Tibial nerve (tissue), 4 donors: ENCODE measurements around the gene PYROXD2.

Source experiments
- EP300 ChIP-seq, 2 donors: sonication (generic); formaldehyde crosslinking; IDR thresholded peaks; one replicate each; pipeline ENCODE4 v1.6.1; 2017; ENCODE audit warnings: antibody characterized with exemption in 2 of 2, mild to moderate bottlenecking in 1 of 2
- POLR2A ChIP-seq, 2 donors: fragments of 450-650 bp; IDR thresholded peaks; one replicate each; pipeline ENCODE4 v1.6.1; 2017; ENCODE audit warnings: antibody characterized with exemption in 2 of 2, mild to moderate bottlenecking in 2 of 2, moderate library complexity in 2 of 2
- TF ChIP-seq, protein P1 (sequence below), 5 experiments: fragments of 200-600 bp in 3 of 5; fragments of 450-650 bp in 2 of 5; sonication (generic) in 3 of 5; IDR thresholded peaks; one replicate each; pipeline ENCODE4 v1.5.1; 2016 to 2019; ENCODE audit warnings: antibody characterized with exemption in 5 of 5, mild to moderate bottlenecking in 3 of 5, moderate library complexity in 2 of 5

DNA sequence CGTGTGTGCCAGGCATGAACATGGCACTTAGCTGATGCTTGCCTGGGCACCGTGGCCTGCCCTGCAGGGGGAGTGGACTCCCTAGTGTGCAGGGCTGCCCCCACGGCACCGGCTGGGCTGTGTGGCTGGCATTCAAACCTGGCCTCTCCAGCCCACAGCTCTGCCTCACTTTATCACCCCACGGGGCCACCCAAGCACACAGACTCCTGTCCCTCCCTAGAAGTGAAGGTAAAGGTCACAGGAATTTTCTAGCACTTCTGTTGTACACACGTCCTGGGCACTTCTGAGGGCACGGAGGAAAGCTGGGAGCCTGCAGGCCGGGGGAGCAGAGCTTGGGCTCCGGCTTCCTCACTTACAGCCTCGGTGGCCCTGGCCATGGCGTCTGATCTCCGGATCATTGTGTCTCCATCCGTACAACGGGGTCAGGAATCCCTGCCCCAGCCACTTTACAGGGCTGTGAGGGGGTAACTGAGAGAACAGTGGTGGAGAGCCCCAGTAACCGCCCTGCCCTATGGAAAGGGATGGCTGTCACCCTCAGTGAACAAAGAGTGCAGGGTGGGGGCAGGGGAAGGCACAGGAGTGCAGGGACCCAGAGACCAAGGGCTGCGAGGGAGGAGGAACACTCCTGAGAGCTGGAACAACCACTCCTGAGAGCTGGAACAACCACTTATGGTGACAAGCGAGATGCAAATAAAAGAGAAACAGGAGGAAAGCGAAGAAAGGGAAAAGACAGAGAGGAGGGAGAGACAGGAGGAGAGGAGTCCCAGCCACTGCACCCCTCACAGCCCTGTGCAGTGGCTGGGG lies 3.9 kb upstream of the PYROXD2 start:
- TF ChIP-seq, protein P1, sequence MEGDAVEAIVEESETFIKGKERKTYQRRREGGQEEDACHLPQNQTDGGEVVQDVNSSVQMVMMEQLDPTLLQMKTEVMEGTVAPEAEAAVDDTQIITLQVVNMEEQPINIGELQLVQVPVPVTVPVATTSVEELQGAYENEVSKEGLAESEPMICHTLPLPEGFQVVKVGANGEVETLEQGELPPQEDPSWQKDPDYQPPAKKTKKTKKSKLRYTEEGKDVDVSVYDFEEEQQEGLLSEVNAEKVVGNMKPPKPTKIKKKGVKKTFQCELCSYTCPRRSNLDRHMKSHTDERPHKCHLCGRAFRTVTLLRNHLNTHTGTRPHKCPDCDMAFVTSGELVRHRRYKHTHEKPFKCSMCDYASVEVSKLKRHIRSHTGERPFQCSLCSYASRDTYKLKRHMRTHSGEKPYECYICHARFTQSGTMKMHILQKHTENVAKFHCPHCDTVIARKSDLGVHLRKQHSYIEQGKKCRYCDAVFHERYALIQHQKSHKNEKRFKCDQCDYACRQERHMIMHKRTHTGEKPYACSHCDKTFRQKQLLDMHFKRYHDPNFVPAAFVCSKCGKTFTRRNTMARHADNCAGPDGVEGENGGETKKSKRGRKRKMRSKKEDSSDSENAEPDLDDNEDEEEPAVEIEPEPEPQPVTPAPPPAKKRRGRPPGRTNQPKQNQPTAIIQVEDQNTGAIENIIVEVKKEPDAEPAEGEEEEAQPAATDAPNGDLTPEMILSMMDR (IDR thresholded peaks at IDR 0.05), result no peak
- no peak for TF ChIP-seq POLR2A (IDR thresholded peaks at IDR 0.05)
- TF ChIP-seq EP300 (IDR thresholded peaks at IDR 0.05), result no peak
